HCT116 (cell line): ENCODE data around the gene ZNF789. TPM values are rescaled to one million over a fixed set of nuclear protein-coding genes. Genes with fewer than 3 reads are reported as not detected.
A peak's percentile ranks its signal among the peaks of the same experiment; 100 is the strongest.

ENCODE experiments used
- ATAC-seq: fragments of 200-7000 bp; cut with Tn5 transposase; 2 replicates; pipeline ENCODE4 v1.9.1; 2020; ENCODE audit warnings: mild to moderate bottlenecking, moderate library complexity
- BruUV-seq: library from RNA; stranded (reverse); fragments of 400-500 nt; replicated peaks from 2 replicates; lab custom pipeline; 2021; lab: Mats Ljungman, UMichigan
- CTCF ChIA-PET: fragments of 300-600 bp; sonication (Branson Sonifier 250); formaldehyde crosslinking; loops from one replicate; lab custom pipeline; 2021; ENCODE audit warnings: antibody characterized with exemption; lab: Charles Lee
- POLR2A ChIA-PET: fragments of 300-600, 350-600 bp; sonication (Branson Sonifier 250); formaldehyde crosslinking; loops from one replicate; lab custom pipeline; 2021; ENCODE audit warnings: antibody characterized with exemption; lab: Charles Lee
- RAD21 ChIA-PET, 2 experiments: fragments of 300-600 bp; sonication (Branson Sonifier 250); formaldehyde crosslinking; loops; one replicate each; lab custom pipeline; 2023; ENCODE audit warnings: low total read pairs in 2 of 2; ENCODE audit not compliant: uncharacterized antibody in 2 of 2, unreplicated experiment in 2 of 2, low non-redundant PET in 1 of 2; lab: Charles Lee
- DNase-seq: peaks from one replicate; pipeline ENCODE4 v3.0.0-alpha.2; 2010; ENCODE audit warnings: low read depth, low spot score
- H2AFZ ChIP-seq: fragments of 200-600 bp; shearing (Covaris generic), sonication (generic); 2 replicates; pipeline ENCODE4 v1.6.1; 2017; ENCODE audit warnings: low read depth, mixed run types, mixed read lengths, antibody characterized with exemption, low read length; ENCODE audit not compliant: poor library complexity, severe bottlenecking
- H3K27ac ChIP-seq: 2 replicates; pipeline ENCODE4 v1.5.1; 2012; ENCODE audit warnings: low read depth, low read length
- H3K27me3 ChIP-seq: fragments of 200-600 bp; sonication (generic); 2 replicates; pipeline ENCODE4 v1.6.1; 2016; ENCODE audit warnings: mixed run types, low read length, mixed read lengths; ENCODE audit not compliant: insufficient read depth
- H3K36me3 ChIP-seq, 2 experiments: fragments of 200-500 bp in 1 of 2; fragments of 200-600 bp in 1 of 2; sonication (Bioruptor generic) in 1 of 2; sonication (generic) in 1 of 2; 2 replicates each; pipeline versions ENCODE4 v1.5.1 to v1.6.1; 2014 to 2016; ENCODE audit warnings: low read length in 2 of 2, inconsistent platforms in 1 of 2, mixed read lengths in 1 of 2, mixed run types in 1 of 2; ENCODE audit not compliant: insufficient read depth in 2 of 2, control insufficient read depth in 1 of 2
- H3K4me1 ChIP-seq, 2 experiments: fragments of 200-600 bp in 1 of 2; sonication (generic) in 1 of 2; 2 replicates each; pipeline versions ENCODE4 v1.5.1 to v1.6.1; 2012 to 2017; ENCODE audit warnings: low read length in 2 of 2, inconsistent platforms in 1 of 2, mild to moderate bottlenecking in 1 of 2, mixed read lengths in 1 of 2, mixed run types in 1 of 2, moderate library complexity in 1 of 2; ENCODE audit not compliant: insufficient read depth in 2 of 2, control insufficient read depth in 1 of 2
- H3K4me2 ChIP-seq: fragments of 200-600 bp; sonication (generic); 2 replicates; pipeline ENCODE4 v1.6.1; 2017; ENCODE audit warnings: mixed run types, low read length, mixed read lengths
- H3K4me3 ChIP-seq, 2 experiments: fragments of 200-600 bp in 1 of 2; sonication (generic) in 1 of 2; replicated peaks in 1 of 2; 2 replicates each; pipeline ENCODE4 v1.5.1; 2011 to 2016; ENCODE audit warnings: low read length in 2 of 2, control low read depth in 1 of 2, low read depth in 1 of 2, mild to moderate bottlenecking in 1 of 2, mixed read lengths in 1 of 2, mixed run types in 1 of 2
- H3K79me2 ChIP-seq: fragments of 200-600 bp; sonication (generic); 2 replicates; pipeline ENCODE4 v1.6.1; 2017; ENCODE audit warnings: mild to moderate bottlenecking, mixed run types, low read length, moderate library complexity, mixed read lengths; ENCODE audit not compliant: insufficient read depth
- H3K9ac ChIP-seq: fragments of 200-600 bp; sonication (generic); 2 replicates; pipeline ENCODE4 v1.6.1; 2016; ENCODE audit warnings: low read length, mixed read lengths
- H3K9me2 ChIP-seq: fragments of 200-600 bp; sonication (generic), shearing (Covaris generic); 2 replicates; pipeline ENCODE4 v1.6.1; 2017; ENCODE audit warnings: mixed run types, mild to moderate bottlenecking, moderate library complexity; ENCODE audit not compliant: insufficient read depth
- H3K9me3 ChIP-seq, 2 experiments: fragments of 200-500 bp in 1 of 2; fragments of 200-600 bp in 1 of 2; sonication (Bioruptor generic) in 1 of 2; sonication (generic) in 1 of 2; 2 replicates each; pipeline ENCODE4 v1.6.1; 2014 to 2017; ENCODE audit warnings: low read length in 2 of 2, mixed read lengths in 2 of 2, inconsistent platforms in 1 of 2, low read depth in 1 of 2, mild to moderate bottlenecking in 1 of 2, mixed run types in 1 of 2, moderate library complexity in 1 of 2; ENCODE audit not compliant: control insufficient read depth in 1 of 2, insufficient read depth in 1 of 2
- H4K20me1 ChIP-seq: fragments of 200-600 bp; sonication (generic), shearing (Covaris generic); 2 replicates; pipeline ENCODE4 v1.6.1; 2017; ENCODE audit warnings: mixed run types, mild to moderate bottlenecking, moderate library complexity; ENCODE audit not compliant: insufficient read depth
- CTCF ChIP-seq, 3 experiments: fragments of 200-600 bp in 1 of 3; sonication (generic) in 1 of 3; IDR thresholded peaks in 2 of 3; conservative IDR thresholded peaks in 1 of 3; 2 replicates each; pipeline ENCODE4 v1.5.1; 2012 to 2017; ENCODE audit warnings: low read depth in 2 of 3, low read length in 2 of 3, antibody characterized with exemption in 1 of 3, borderline replicate concordance in 1 of 3, control low read depth in 1 of 3, mild to moderate bottlenecking in 1 of 3, mixed read lengths in 1 of 3, mixed run types in 1 of 3, moderate library complexity in 1 of 3; ENCODE audit not compliant: insufficient read depth in 1 of 3
- FOSL1 ChIP-seq: IDR thresholded peaks from 2 replicates; pipeline ENCODE4 v1.6.1; 2012; ENCODE audit warnings: low read depth
- MAX ChIP-seq: IDR thresholded peaks from 2 replicates; pipeline ENCODE4 v1.6.1; 2012
- POLR2A ChIP-seq: IDR thresholded peaks from 2 replicates; pipeline ENCODE4 v1.7.0; 2011; ENCODE audit warnings: borderline replicate concordance; ENCODE audit not compliant: insufficient read depth, insufficient read length; ENCODE audit errors: extremely low read depth
- SIN3A ChIP-seq: IDR thresholded peaks from 2 replicates; pipeline ENCODE4 v1.6.1; 2012; ENCODE audit warnings: low read depth
- ZFX ChIP-seq: fragments of 450-650 bp; IDR thresholded peaks from 2 replicates; pipeline ENCODE4 v1.6.1; 2017
- intact Hi-C: fragments of 100-400 bp; cut with micrococcal nuclease; formaldehyde crosslinking; loops from 2 replicates; pipeline ENCODE4 v1.10.0; 2022
- total RNA-seq: library from RNA; stranded (reverse); gene quantifications from one replicate; pipeline ENCODE4 v1.2.1, GENCODE V29; 2021; ENCODE audit not compliant: unreplicated experiment
- TF ChIP-seq, protein P1 (sequence below): IDR thresholded peaks from 2 replicates; pipeline ENCODE4 v1.6.1; 2012
- TF ChIP-seq, protein P2 (sequence below): IDR thresholded peaks from 2 replicates; pipeline ENCODE4 v1.6.1; 2011; ENCODE audit warnings: mild to moderate bottlenecking, low read length, moderate library complexity; ENCODE audit not compliant: insufficient replicate concordance; ENCODE audit errors: extremely low read depth

The ZNF789 gene
- total RNA-seq, 1 experiment from 2014 or later, result 8.2 TPM

GRCh38 chr7:99490878-99491277 lies 18.2 kb downstream of the ZNF789 start:
- H3K4me3 ChIP-seq, result no peak overlapping the region
- H3K9ac ChIP-seq, result no peak overlapping the region
- POLR2A ChIA-PET, result no interaction called here
- no peaks in the 10 kb centered on the region for H4K20me1 ChIP-seq
- H3K27me3 ChIP-seq, result no peaks in the 10 kb centered on the region
- H3K4me1 ChIP-seq, result no peaks in the 10 kb centered on the region
- CTCF ChIA-PET, result no interaction called here
- H3K36me3 ChIP-seq, result peaks cover 13 to 18% of the 10 kb centered on the region in 2 experiments
- DNase-seq (no peak), ATAC-seq (peak; percentile 44; the same call in 1 of the 2 replicates)
- H2AFZ ChIP-seq, result no peak overlapping the region
- H3K4me2 ChIP-seq, result no peak overlapping the region
- H3K9me2 ChIP-seq, result no peaks in the 10 kb centered on the region
- no peak for TF ChIP-seq POLR2A
- RAD21 ChIA-PET, result no interaction called here
- intact Hi-C loops, result no loop called here
- BruUV-seq, result no TSS peak
- peaks cover 3 to 8% of the 10 kb centered on the region in 2 experiments; a peak in 1 of 4 replicates for H3K9me3 ChIP-seq
- peaks cover 20% of the 10 kb centered on the region for H3K79me2 ChIP-seq
- no peak overlapping the region for H3K27ac ChIP-seq

DNA sequence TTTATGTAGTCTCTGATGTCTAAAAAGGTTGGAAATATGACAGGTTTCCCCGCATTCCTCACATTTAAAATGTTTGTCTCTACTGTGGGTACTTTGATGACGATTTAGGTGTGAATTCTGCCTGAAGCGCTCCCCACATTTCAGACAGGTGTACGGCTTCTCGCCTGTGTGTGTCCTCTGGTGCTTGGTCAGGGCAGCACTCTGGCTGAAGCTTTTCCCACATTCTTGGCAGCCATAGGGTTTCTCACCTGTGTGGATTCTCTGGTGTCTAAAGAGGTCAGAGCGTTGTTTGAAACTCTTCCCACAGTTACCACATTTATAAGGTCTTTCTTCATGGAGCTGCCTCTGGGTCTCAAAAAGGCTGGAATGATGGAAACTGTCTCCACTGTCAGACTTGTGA lies 21.1 kb downstream of the ZNF789 start:
- Histone ChIP-seq H3K9me2 (no peaks in the 10 kb centered on the region), H3K27me3 (no peaks in the 10 kb centered on the region), H4K20me1 (no peaks in the 10 kb centered on the region), H3K27ac (no peak overlapping the region), H3K36me3 (peaks cover 19 to 29% of the 10 kb centered on the region in 2 experiments), H3K4me1 (peaks cover 5 to 9% of the 10 kb centered on the region in 2 experiments), H3K9me3 (peaks cover 3 to 8% of the 10 kb centered on the region in 2 experiments; a peak in 1 of 4 replicates), H3K4me2 (no peak overlapping the region), H3K9ac (no peak overlapping the region), H3K4me3 (no peak overlapping the region), H2AFZ (no peak overlapping the region), H3K79me2 (peaks cover 47% of the 10 kb centered on the region)
- POLR2A ChIA-PET, result no interaction called here
- BruUV-seq, result no TSS peak
- RAD21 ChIA-PET, result no interaction called here
- TF ChIP-seq CTCF (IDR thresholded peaks at IDR 0.05 in 2 of 3, conservative IDR thresholded peaks at IDR 0.05 in 1 of 3; ENCODE audit: borderline replicate concordance in 1 of 3, insufficient read depth in 1 of 3, low read depth in 2 of 3, low read length in 2 of 3), result no peak
- no peak for TF ChIP-seq FOSL1
- TF ChIP-seq MAX, result no peak
- no peak for TF ChIP-seq SIN3A
- TF ChIP-seq, protein P1, sequence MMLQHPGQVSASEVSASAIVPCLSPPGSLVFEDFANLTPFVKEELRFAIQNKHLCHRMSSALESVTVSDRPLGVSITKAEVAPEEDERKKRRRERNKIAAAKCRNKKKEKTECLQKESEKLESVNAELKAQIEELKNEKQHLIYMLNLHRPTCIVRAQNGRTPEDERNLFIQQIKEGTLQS, result no peak
- TF ChIP-seq ZFX, result no peak
- TF ChIP-seq, protein P2, sequence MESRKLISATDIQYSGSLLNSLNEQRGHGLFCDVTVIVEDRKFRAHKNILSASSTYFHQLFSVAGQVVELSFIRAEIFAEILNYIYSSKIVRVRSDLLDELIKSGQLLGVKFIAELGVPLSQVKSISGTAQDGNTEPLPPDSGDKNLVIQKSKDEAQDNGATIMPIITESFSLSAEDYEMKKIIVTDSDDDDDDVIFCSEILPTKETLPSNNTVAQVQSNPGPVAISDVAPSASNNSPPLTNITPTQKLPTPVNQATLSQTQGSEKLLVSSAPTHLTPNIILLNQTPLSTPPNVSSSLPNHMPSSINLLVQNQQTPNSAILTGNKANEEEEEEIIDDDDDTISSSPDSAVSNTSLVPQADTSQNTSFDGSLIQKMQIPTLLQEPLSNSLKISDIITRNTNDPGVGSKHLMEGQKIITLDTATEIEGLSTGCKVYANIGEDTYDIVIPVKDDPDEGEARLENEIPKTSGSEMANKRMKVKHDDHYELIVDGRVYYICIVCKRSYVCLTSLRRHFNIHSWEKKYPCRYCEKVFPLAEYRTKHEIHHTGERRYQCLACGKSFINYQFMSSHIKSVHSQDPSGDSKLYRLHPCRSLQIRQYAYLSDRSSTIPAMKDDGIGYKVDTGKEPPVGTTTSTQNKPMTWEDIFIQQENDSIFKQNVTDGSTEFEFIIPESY, result no peak
- intact Hi-C loops, result no loop called here
- ATAC-seq, result no peak
- DNase-seq, result no peak
- CTCF ChIA-PET, result no interaction called here
